ENCODE measurements around the gene CLHC1. TPM values are rescaled to one million over a fixed set of nuclear protein-coding genes. Genes with fewer than 3 reads are reported as not detected.
A peak's percentile ranks its signal among the peaks of the same experiment; 100 is the strongest.

Gene CLHC1
- total RNA-seq, 1 donor from 2014 or later = 20.1 TPM

- no peak for DNase-seq (ENCODE audit: low spot score)
These were observed 62.2 kb downstream of the CLHC1 start for GRCh38 chr2:55169915-55170314.

DNA sequence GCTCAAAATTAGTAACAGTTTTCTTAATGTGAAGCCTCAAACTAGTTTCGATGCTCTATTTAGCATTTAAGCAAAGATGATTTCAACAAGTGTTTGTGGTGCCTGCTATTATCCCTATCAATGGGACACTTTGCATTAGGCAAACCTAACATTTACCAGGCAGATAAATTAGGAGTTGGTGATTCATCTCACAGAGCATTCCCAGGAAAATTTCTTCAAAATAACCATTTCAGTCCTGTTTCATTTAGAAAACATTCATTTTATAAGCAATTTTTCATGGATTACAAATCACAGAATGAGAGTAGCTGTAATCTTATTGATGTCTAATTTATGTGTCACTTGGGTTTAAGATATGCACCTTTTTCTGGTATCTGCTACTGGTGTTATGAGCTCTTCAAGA is 62.7 kb downstream of the CLHC1 start:
- DNase-seq (ENCODE audit: low spot score) = no peak

- peak; percentile 70 for DNase-seq (ENCODE audit: low spot score)
These were observed 63.6 kb downstream of the CLHC1 start for GRCh38 chr2:55168221-55169154.

- DNase-seq (ENCODE audit: low spot score) = no peak
These were observed 66.5 kb downstream of the CLHC1 start for GRCh38 chr2:55165626-55166025.

DNA sequence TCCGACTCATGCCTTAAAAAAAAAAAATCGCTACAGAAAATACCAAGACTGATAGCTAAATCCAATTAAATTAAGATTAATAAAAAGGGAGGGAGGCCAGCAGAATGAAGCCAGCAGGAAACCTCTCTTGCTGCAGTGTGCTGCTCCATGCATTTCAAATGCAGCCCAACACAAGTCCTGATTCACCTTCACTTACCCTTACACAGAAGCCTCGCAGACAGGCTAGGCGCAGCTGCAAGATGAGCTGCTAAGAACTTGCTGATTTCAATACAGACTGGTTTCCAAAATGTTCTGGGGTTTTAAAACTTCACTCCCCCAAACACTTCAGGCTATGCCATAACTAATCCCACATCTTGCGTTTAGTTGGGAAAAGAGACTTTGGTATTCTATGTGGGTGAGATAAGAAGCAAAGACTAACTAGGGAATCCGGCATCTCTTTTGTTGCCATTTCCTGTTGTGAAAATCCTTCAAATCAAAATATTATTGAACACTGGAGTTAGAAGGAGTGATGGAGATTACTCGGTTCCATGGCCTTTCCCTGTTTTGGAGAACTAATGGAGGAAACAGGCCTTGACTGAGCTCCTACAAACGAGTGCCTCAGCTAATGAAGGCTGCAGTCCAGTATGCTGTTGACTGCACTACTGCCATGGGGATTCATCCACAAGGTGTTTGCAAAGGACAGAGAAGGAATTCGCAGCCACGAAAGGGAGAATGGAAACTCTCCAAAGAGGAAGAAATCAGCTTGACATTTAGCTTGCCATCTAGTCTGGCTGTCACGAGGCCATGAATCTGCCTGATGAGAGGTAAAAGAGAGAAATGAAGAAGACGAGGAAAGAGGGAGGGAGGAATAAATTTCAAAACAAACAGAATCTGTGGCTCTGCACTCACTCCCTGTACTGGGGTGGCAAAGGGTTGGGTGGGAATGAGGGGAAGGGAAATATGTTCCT is 67.3 kb downstream of the CLHC1 start:
- DNase-seq (ENCODE audit: low spot score) = no peak

DNA sequence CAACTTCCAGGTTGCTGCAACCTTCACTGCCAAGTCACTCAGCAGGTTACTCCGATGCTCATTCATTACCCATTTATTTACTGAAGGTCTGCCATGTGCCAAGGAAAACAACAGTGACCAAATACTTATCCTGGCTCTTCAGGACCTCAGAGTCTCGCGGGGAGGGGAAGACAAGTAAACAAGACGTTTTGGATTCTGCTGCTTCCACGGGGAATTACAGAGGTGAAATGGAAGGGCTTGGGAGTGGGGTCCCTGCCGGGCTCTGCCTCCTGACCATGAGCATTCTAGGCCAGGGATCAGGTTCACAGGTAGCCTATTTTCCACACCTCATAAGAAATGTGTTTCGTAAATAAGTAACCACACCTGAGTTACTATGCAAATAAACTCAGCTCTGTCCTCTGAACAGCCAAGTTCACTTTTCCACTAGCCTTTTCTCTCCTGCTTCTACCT is 68.1 kb downstream of the CLHC1 start:
- peak; percentile 58 for DNase-seq (ENCODE audit: low spot score)

GRCh38 chr2:55163274-55163721 is 68.8 kb downstream of the CLHC1 start:
- no peak for DNase-seq (ENCODE audit: low spot score)

- no peak for DNase-seq (ENCODE audit: low spot score)
These were observed 69.6 kb downstream of the CLHC1 start for GRCh38 chr2:55162284-55163006.

GRCh38 chr2:55161295-55162210 is 70.5 kb downstream of the CLHC1 start:
- DNase-seq (ENCODE audit: low spot score) = no peak

GRCh38 chr2:55160422-55160821 is 71.7 kb downstream of the CLHC1 start:
- DNase-seq (ENCODE audit: low spot score) = peak; percentile 69

GRCh38 chr2:55159752-55160151 is 72.3 kb downstream of the CLHC1 start:
- no peak for DNase-seq (ENCODE audit: low spot score)

GRCh38 chr2:55159037-55159651 is 72.9 kb downstream of the CLHC1 start:
- no peak for DNase-seq (ENCODE audit: low spot score)

GRCh38 chr2:55158111-55158814 is 73.8 kb downstream of the CLHC1 start:
- DNase-seq (ENCODE audit: low spot score) = peak; percentile 58

GRCh38 chr2:55157474-55157884 is 74.6 kb downstream of the CLHC1 start:
- no peak for DNase-seq (ENCODE audit: low spot score)

DNA sequence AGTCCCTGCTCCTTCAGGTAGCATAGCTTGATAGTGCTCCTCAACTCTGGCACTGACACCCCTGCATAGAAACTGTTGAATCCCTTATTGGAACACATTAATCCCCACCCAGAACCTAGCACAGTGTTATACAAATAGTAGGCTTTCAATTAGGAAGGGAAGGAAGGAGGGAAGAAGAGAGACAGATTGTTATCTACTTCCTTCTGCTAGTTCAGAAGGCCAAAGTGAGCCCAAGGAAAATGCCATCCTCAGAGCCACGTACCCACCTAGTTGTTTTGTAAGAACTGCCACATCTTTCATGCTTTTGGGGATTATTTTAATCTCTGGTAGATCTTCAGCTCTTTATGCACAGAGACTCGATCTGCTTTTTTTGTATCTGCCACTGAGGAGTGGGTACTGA is 75.1 kb downstream of the CLHC1 start:
- DNase-seq (ENCODE audit: low spot score) = no peak

GRCh38 chr2:55156326-55156725 is 75.8 kb downstream of the CLHC1 start:
- no peak for DNase-seq (ENCODE audit: low spot score)

DNA sequence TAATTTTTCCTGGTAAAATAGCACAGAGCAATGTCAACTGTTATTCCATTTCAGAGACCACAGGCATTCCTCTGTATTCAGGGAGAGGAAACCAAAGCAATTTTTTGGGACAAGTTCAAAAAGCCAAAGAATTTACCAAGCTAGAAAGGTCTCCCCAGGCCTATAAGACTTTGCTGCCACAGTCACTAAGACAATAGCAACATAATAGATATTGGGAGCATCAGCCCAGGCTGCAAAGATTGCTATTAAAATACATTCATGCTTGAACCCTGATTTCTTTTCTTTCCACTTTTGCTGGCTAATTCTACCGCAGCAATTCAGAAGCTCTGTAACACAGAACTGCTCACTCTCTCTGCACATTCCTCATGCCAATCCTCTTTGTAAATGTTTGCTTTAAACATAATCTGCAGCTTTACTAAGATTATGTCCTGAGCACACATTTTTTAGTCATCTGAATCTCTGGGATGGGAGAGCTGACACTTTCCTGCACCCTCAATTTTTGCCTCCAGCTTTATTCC is 76.3 kb downstream of the CLHC1 start:
- no peak for DNase-seq (ENCODE audit: low spot score)

DNA sequence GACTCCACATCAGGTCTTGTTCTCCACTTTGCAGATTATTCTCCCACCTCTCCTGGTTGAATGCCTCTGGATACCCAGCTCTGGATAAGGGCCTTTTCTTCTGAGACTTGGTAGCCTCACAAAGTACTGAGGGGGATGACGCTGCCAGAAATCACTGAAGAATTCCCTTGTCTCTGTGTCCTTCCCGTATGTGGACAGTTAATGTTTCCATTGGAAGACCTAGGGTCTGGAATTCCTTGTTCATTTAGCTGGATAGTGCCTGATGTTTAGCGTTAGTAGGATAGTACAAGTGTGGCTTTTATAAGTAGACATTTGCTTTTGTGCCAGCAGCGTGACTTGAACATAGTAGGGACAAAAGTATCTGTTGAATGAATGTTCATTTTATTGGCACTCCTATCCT is 76.9 kb downstream of the CLHC1 start:
- DNase-seq (ENCODE audit: low spot score) = no peak

GRCh38 chr2:55154525-55155030 is 77.5 kb downstream of the CLHC1 start:
- DNase-seq (ENCODE audit: low spot score) = no peak
